ENCODE data around the gene CASP2. TPM values are rescaled to one million over a fixed set of nuclear protein-coding genes. Genes with fewer than 3 reads are reported as not detected.

CASP2 gene
- total and polyA plus RNA-seq, 4 donors = 7.7 to 40.0 (median 23.3) TPM

DNA sequence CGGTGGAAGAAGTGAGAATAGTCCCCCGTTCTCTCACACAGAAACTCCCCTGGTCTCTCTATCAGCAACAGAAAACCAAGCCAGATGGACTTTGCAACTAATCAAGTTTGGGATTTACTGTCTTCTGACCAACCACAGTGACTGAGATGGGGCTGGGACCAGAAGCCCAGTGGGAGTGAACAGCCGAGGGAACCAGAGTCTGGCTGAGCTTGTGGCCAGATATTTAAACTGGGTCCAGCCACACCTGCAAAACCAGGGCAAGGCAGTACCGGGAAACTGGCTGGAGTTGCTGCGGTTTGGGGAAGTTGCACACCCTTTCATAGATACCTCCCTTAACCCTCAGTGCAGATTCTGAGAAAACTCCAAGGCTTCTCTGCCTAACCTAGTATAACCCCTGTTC lies 18.9 kb upstream of the CASP2 start:
- H3K9ac ChIP-seq (ENCODE audit: insufficient read depth in 1 of 2, low read length in 2 of 2) = no peak overlapping the region
- ATAC-seq (ENCODE audit: insufficient read depth, low FRiP score) = no peak

GRCh38 chr7:143271240-143271639 lies 16.9 kb upstream of the CASP2 start:
- no peak overlapping the region for H3K9ac ChIP-seq (ENCODE audit: insufficient read depth in 1 of 2, low read length in 2 of 2)
- ATAC-seq (ENCODE audit: insufficient read depth, low FRiP score) = no peak
- no peak for DNase-seq
- no peaks in the 10 kb centered on the region for H3K27me3 ChIP-seq (ENCODE audit: control insufficient read depth in 3 of 3, insufficient read depth in 3 of 3, low read length in 2 of 3)
- no peak overlapping the region for H3K4me3 ChIP-seq
- no peaks in the 10 kb centered on the region for H3K4me1 ChIP-seq (ENCODE audit: control insufficient read depth in 5 of 5, insufficient read depth in 5 of 5, low read length in 5 of 5)
- no peak overlapping the region for H3K27ac ChIP-seq (ENCODE audit: low read depth in 1 of 2, low read length in 1 of 2)
- peaks cover 11 to 22% (median 19%) of the 10 kb centered on the region in 4 donors for H3K36me3 ChIP-seq (ENCODE audit: control insufficient read depth in 4 of 4, insufficient read depth in 4 of 4, low read length in 4 of 4)
- TF ChIP-seq CTCF (IDR thresholded peaks at IDR 0.05; ENCODE audit: control extremely low read depth, extremely low read depth) = no peak
- peaks cover 0 to 2% (median 0%) of the 10 kb centered on the region in 4 donors for H3K9me3 ChIP-seq (ENCODE audit: control insufficient read depth in 4 of 4, insufficient read depth in 3 of 4, low read length in 3 of 4)
- WGBS, 2 donors = 88 to 100% methylated on average over 1 of the region's 1 CpG

More for the DNA sequence above, 18.9 kb upstream of the CASP2 start:
- H3K27ac ChIP-seq (ENCODE audit: low read depth in 1 of 2, low read length in 1 of 2) = no peak overlapping the region
- no peak for TF ChIP-seq CTCF (IDR thresholded peaks at IDR 0.05; ENCODE audit: control extremely low read depth, extremely low read depth)
- WGBS, 2 donors = 53 to 83% methylated on average over 5 of the region's 5 CpGs
- no peak for DNase-seq
- peaks cover 0 to 2% (median 0%) of the 10 kb centered on the region in 4 donors for H3K9me3 ChIP-seq (ENCODE audit: control insufficient read depth in 4 of 4, insufficient read depth in 3 of 4, low read length in 3 of 4)
- H3K4me1 ChIP-seq (ENCODE audit: control insufficient read depth in 5 of 5, insufficient read depth in 5 of 5, low read length in 5 of 5) = peaks cover 0 to 5% (median 4%) of the 10 kb centered on the region in 5 donors
- no peaks in the 10 kb centered on the region for H3K27me3 ChIP-seq (ENCODE audit: control insufficient read depth in 3 of 3, insufficient read depth in 3 of 3, low read length in 2 of 3)
- no peak overlapping the region for H3K4me3 ChIP-seq
- H3K36me3 ChIP-seq (ENCODE audit: control insufficient read depth in 4 of 4, insufficient read depth in 4 of 4, low read length in 4 of 4) = peaks cover 11 to 22% (median 21%) of the 10 kb centered on the region in 4 donors

DNA sequence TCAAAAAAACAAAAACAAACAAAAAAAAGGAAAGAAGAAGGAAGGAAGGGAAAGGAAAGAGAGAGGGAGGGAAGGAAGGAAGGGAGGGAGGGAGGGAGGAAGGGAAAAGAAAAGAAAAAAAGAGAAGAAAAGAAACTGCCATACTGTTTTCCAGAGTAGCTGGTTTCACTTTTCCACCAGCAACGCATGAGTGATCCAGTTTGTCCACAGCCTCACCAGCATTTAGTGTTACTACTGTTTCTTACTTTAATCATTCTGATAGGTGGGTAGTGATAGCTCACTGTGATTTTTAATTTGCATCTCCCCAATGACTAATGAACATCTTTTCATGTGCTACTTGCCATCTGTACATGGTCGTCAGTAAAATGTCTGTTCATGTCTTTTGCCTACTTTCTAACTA lies 15.3 kb upstream of the CASP2 start:
- WGBS, 2 donors = 92 to 95% methylated on average over 2 of the region's 2 CpGs
- H3K4me3 ChIP-seq = no peak overlapping the region
- no peaks in the 10 kb centered on the region for H3K4me1 ChIP-seq (ENCODE audit: control insufficient read depth in 5 of 5, insufficient read depth in 5 of 5, low read length in 5 of 5)
- no peaks in the 10 kb centered on the region for H3K27me3 ChIP-seq (ENCODE audit: control insufficient read depth in 3 of 3, insufficient read depth in 3 of 3, low read length in 2 of 3)
- H3K36me3 ChIP-seq (ENCODE audit: control insufficient read depth in 4 of 4, insufficient read depth in 4 of 4, low read length in 4 of 4) = peaks cover 7 to 14% (median 10%) of the 10 kb centered on the region in 4 donors
- peaks cover 0 to under 1% (median 0%) of the 10 kb centered on the region in 4 donors for H3K9me3 ChIP-seq (ENCODE audit: control insufficient read depth in 4 of 4, insufficient read depth in 3 of 4, low read length in 3 of 4)
- DNase-seq = no peak
- no peak for ATAC-seq (ENCODE audit: insufficient read depth, low FRiP score)
- no peak overlapping the region for H3K9ac ChIP-seq (ENCODE audit: insufficient read depth in 1 of 2, low read length in 2 of 2)
- no peak overlapping the region for H3K27ac ChIP-seq (ENCODE audit: low read depth in 1 of 2, low read length in 1 of 2)
- TF ChIP-seq CTCF (IDR thresholded peaks at IDR 0.05; ENCODE audit: control extremely low read depth, extremely low read depth) = no peak
